ENCODE measurements around the gene GDPD2. TPM values are rescaled to one million over a fixed set of nuclear protein-coding genes. Genes with fewer than 3 reads are reported as not detected.
A peak's percentile ranks its signal among the peaks of the same experiment; 100 is the strongest.

GDPD2 gene
- total and polyA plus RNA-seq, 5 donors from 2014 or later = not detected

- ATAC-seq (ENCODE audit: low read depth in 2 of 2) (no peak), DNase-seq (peak in 1 of 3 donors; percentile 22)
- H3K27me3 Mint-ChIP-seq = no peaks in the 10 kb centered on the region
- H3K27ac Mint-ChIP-seq = peak overlapping the region; percentile 8 to 89 (median 82)
- Histone ChIP-seq H3K27me3 (ENCODE audit: control insufficient read depth, insufficient read depth, low read length) (no peaks in the 10 kb centered on the region), H3K4me3 (ENCODE audit: low read depth, low read length) (peak overlapping the region; percentile 55), H3K36me3 (ENCODE audit: control insufficient read depth, insufficient read depth, low read length) (no peaks in the 10 kb centered on the region), H3K27ac (ENCODE audit: insufficient read depth, low read length, poor library complexity, severe bottlenecking) (peak overlapping the region; percentile 65), H3K4me1 (ENCODE audit: control insufficient read depth, insufficient read depth, low read length, poor library complexity, severe bottlenecking) (peaks cover 21% of the 10 kb centered on the region), H3K9me3 (ENCODE audit: control insufficient read depth in 2 of 2, low read length in 2 of 2) (no peaks in the 10 kb centered on the region)
- peaks cover 0 to 43% (median 15%) of the 10 kb centered on the region in 4 donors for H3K4me1 Mint-ChIP-seq
- H3K9me3 Mint-ChIP-seq = no peaks in the 10 kb centered on the region
- H3K4me3 Mint-ChIP-seq = peak overlapping the region; percentile 80 to 93 (median 89)
- peaks cover 4% of the 10 kb centered on the region for H3K36me3 Mint-ChIP-seq
Observed at GRCh38 chrX:70453024-70453618, 30.0 kb downstream of the GDPD2 start.

DNA sequence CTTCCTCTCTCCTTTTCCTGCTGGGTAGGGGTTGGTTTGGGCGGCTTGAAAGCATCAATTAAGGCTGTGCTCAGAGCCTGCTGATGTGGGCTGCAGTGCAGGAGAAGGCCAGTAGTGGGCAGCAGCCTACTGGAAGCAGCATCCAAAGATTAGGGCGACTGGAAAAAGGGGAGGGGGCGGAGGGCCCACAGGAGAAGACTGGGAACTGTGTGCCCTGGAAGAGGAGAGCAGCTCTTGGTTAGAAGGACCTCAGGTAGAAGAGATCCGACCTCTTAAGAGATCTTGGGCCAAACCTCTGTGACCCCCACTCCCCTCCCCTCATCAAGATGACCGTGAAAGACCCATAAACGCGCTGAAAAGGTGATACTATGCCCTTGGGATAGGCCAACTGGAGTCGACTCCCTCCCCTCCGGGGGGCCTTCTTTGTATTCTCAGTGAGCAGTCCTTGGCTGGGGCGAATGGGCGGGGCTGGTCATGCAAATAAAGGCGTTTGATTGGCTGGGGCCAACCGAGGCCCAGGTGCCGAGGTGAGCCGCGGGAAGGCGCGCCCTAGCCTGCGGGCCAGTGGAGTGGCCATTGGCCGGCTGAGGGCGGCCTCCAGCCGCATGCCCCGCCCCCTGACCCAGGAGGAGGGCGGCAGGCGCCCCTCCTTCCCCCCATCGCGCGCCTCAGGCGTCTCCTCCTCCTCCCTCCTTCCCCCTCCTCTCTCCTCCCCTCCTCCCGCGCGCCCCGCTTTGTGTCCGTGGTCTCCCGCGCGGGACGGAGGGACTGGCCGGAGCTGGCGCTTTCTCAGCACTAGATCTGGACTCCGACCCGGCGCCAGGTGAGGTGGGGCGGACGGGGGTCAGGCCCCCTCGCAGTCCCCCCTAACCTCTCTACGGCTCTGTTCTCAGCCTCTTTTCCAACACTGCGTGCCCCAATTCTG is 31.6 kb downstream of the GDPD2 start:
- Mint-ChIP-seq H3K27ac (peak overlapping the region; percentile 50 to 86 (median 82)), H3K4me3 (peak overlapping the region; percentile 86 to 96 (median 90)), H3K9me3 (no peaks in the 10 kb centered on the region), H3K4me1 (peaks cover 0 to 43% (median 15%) of the 10 kb centered on the region in 4 donors), H3K27me3 (no peaks in the 10 kb centered on the region), H3K36me3 (peaks cover 4% of the 10 kb centered on the region)
- H3K27ac ChIP-seq (ENCODE audit: insufficient read depth, low read length, poor library complexity, severe bottlenecking) = peak overlapping the region; percentile 74
- H3K4me1 ChIP-seq (ENCODE audit: control insufficient read depth, insufficient read depth, low read length, poor library complexity, severe bottlenecking) = peaks cover 21% of the 10 kb centered on the region
- peak; percentile 68 to 78 (median 75) for DNase-seq
- H3K36me3 ChIP-seq (ENCODE audit: control insufficient read depth, insufficient read depth, low read length) = peaks cover 4% of the 10 kb centered on the region
- H3K27me3 ChIP-seq (ENCODE audit: control insufficient read depth, insufficient read depth, low read length) = no peaks in the 10 kb centered on the region
- H3K9me3 ChIP-seq (ENCODE audit: control insufficient read depth in 2 of 2, low read length in 2 of 2) = no peaks in the 10 kb centered on the region
- peak overlapping the region; percentile 86 for H3K4me3 ChIP-seq (ENCODE audit: low read depth, low read length)
- peak; percentile 60 to 68 for ATAC-seq (ENCODE audit: low read depth in 2 of 2)

- DNase-seq = peak in 1 of 3 donors; percentile 18
- no peak for ATAC-seq (ENCODE audit: low read depth in 2 of 2)
- Mint-ChIP-seq H3K27ac (peak overlapping the region; percentile 50 to 80 (median 80)), H3K36me3 (peaks cover 4% of the 10 kb centered on the region), H3K4me3 (peak overlapping the region; percentile 86 to 96 (median 90)), H3K27me3 (no peaks in the 10 kb centered on the region), H3K4me1 (peaks cover 0 to 45% (median 19%) of the 10 kb centered on the region in 4 donors), H3K9me3 (no peaks in the 10 kb centered on the region)
- peaks cover 21% of the 10 kb centered on the region for H3K4me1 ChIP-seq (ENCODE audit: control insufficient read depth, insufficient read depth, low read length, poor library complexity, severe bottlenecking)
- H3K9me3 ChIP-seq (ENCODE audit: control insufficient read depth in 2 of 2, low read length in 2 of 2) = no peaks in the 10 kb centered on the region
- peak overlapping the region; percentile 86 for H3K4me3 ChIP-seq (ENCODE audit: low read depth, low read length)
- no peaks in the 10 kb centered on the region for H3K27me3 ChIP-seq (ENCODE audit: control insufficient read depth, insufficient read depth, low read length)
- peak overlapping the region; percentile 74 for H3K27ac ChIP-seq (ENCODE audit: insufficient read depth, low read length, poor library complexity, severe bottlenecking)
- H3K36me3 ChIP-seq (ENCODE audit: control insufficient read depth, insufficient read depth, low read length) = peaks cover 4% of the 10 kb centered on the region
Observed at GRCh38 chrX:70455366-70456202, 32.5 kb downstream of the GDPD2 start.

GRCh38 chrX:70456256-70456655 is 33.1 kb downstream of the GDPD2 start:
- ATAC-seq (ENCODE audit: low read depth in 2 of 2) = no peak

GRCh38 chrX:70461026-70461425 is 37.9 kb downstream of the GDPD2 start:
- Mint-ChIP-seq H3K4me1 (peaks cover 0 to 16% (median 11%) of the 10 kb centered on the region in 4 donors), H3K27me3 (no peaks in the 10 kb centered on the region), H3K9me3 (no peaks in the 10 kb centered on the region), H3K36me3 (peaks cover 4% of the 10 kb centered on the region), H3K4me3 (no peak overlapping the region), H3K27ac (no peak overlapping the region)
- Histone ChIP-seq H3K4me3 (ENCODE audit: low read depth, low read length) (no peak overlapping the region), H3K36me3 (ENCODE audit: control insufficient read depth, insufficient read depth, low read length) (peaks cover 9% of the 10 kb centered on the region), H3K27ac (ENCODE audit: insufficient read depth, low read length, poor library complexity, severe bottlenecking) (no peak overlapping the region), H3K9me3 (ENCODE audit: control insufficient read depth in 2 of 2, low read length in 2 of 2) (no peaks in the 10 kb centered on the region), H3K27me3 (ENCODE audit: control insufficient read depth, insufficient read depth, low read length) (no peaks in the 10 kb centered on the region), H3K4me1 (ENCODE audit: control insufficient read depth, insufficient read depth, low read length, poor library complexity, severe bottlenecking) (peaks cover 5% of the 10 kb centered on the region)
- ATAC-seq (ENCODE audit: low read depth in 2 of 2) (no peak), DNase-seq (no peak)

More at GRCh38 chrX:70456256-70456655, 33.1 kb downstream of the GDPD2 start:
- Mint-ChIP-seq H3K36me3 (peaks cover 4% of the 10 kb centered on the region), H3K4me1 (peaks cover 0 to 45% (median 19%) of the 10 kb centered on the region in 4 donors), H3K27me3 (no peaks in the 10 kb centered on the region), H3K9me3 (no peaks in the 10 kb centered on the region), H3K27ac (peak overlapping the region; percentile 50 to 80 (median 80)), H3K4me3 (peak overlapping the region; percentile 86 to 96 (median 90))
- Histone ChIP-seq H3K4me1 (ENCODE audit: control insufficient read depth, insufficient read depth, low read length, poor library complexity, severe bottlenecking) (peaks cover 21% of the 10 kb centered on the region), H3K9me3 (ENCODE audit: control insufficient read depth in 2 of 2, low read length in 2 of 2) (no peaks in the 10 kb centered on the region), H3K36me3 (ENCODE audit: control insufficient read depth, insufficient read depth, low read length) (peaks cover 9% of the 10 kb centered on the region), H3K27ac (ENCODE audit: insufficient read depth, low read length, poor library complexity, severe bottlenecking) (peak overlapping the region; percentile 51), H3K27me3 (ENCODE audit: control insufficient read depth, insufficient read depth, low read length) (no peaks in the 10 kb centered on the region), H3K4me3 (ENCODE audit: low read depth, low read length) (peak overlapping the region; percentile 86)
- DNase-seq = peak in 1 of 3 donors; percentile 46

DNA sequence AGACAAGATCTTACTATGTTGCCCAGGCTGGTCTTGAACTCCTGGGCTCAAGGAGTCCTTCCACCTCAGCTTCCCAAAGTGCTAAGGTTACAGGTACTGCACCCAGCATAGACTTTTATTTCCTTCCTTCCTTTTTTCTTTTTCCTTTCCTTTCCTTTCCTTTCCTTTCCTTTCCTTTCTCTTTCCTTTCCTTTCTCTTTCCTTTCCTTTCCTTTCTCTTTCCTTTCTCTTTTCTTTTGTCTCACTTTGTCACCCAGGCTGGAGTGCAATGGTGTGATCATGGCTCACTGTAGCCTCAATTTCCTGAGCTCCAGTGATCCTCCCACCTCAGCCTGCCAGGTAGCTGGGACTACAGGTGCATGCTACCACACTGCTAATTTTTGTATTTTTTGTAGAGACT is 40.9 kb downstream of the GDPD2 start:
- H3K27me3 Mint-ChIP-seq = no peaks in the 10 kb centered on the region
- peaks cover 4% of the 10 kb centered on the region for H3K36me3 Mint-ChIP-seq
- H3K4me3 Mint-ChIP-seq = no peak overlapping the region
- Histone ChIP-seq H3K4me3 (ENCODE audit: low read depth, low read length) (no peak overlapping the region), H3K36me3 (ENCODE audit: control insufficient read depth, insufficient read depth, low read length) (peaks cover 9% of the 10 kb centered on the region), H3K27me3 (ENCODE audit: control insufficient read depth, insufficient read depth, low read length) (no peaks in the 10 kb centered on the region), H3K27ac (ENCODE audit: insufficient read depth, low read length, poor library complexity, severe bottlenecking) (no peak overlapping the region), H3K9me3 (ENCODE audit: control insufficient read depth in 2 of 2, low read length in 2 of 2) (no peaks in the 10 kb centered on the region), H3K4me1 (ENCODE audit: control insufficient read depth, insufficient read depth, low read length, poor library complexity, severe bottlenecking) (no peaks in the 10 kb centered on the region)
- DNase-seq (no peak), ATAC-seq (ENCODE audit: low read depth in 2 of 2) (no peak)
- H3K9me3 Mint-ChIP-seq = peaks cover 0 to 1% (median 0%) of the 10 kb centered on the region in 7 donors
- peaks cover 0 to 5% (median 4%) of the 10 kb centered on the region in 4 donors for H3K4me1 Mint-ChIP-seq
- no peak overlapping the region for H3K27ac Mint-ChIP-seq

DNA sequence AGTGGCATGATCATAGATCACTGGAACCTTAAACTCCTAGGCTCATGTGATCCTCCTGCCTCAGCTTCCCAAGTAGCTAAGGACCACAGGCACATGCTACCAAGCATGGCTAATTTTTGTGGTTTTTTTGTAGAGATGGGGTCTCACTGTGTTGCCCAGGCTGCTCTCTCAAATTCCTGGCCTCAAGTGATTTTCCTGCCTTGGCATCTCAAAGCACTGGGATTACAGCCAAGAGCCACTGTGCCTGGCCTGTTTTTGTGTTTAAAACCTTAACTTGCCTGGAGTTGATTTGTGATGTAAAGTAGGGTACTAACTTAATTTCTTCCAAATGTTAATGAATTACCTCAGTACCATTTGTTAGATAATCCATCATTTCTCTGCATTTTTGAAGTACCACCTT is 43.9 kb downstream of the GDPD2 start:
- Histone ChIP-seq H3K4me3 (ENCODE audit: low read depth, low read length) (no peak overlapping the region), H3K27me3 (ENCODE audit: control insufficient read depth, insufficient read depth, low read length) (no peaks in the 10 kb centered on the region), H3K4me1 (ENCODE audit: control insufficient read depth, insufficient read depth, low read length, poor library complexity, severe bottlenecking) (peaks cover 8% of the 10 kb centered on the region), H3K9me3 (ENCODE audit: control insufficient read depth in 2 of 2, low read length in 2 of 2) (no peaks in the 10 kb centered on the region), H3K27ac (ENCODE audit: insufficient read depth, low read length, poor library complexity, severe bottlenecking) (no peak overlapping the region), H3K36me3 (ENCODE audit: control insufficient read depth, insufficient read depth, low read length) (no peaks in the 10 kb centered on the region)
- Mint-ChIP-seq H3K27me3 (no peaks in the 10 kb centered on the region), H3K4me1 (peaks cover 6 to 17% (median 13%) of the 10 kb centered on the region in 4 donors), H3K36me3 (peaks cover 4% of the 10 kb centered on the region), H3K9me3 (peaks cover 0 to 1% (median 0%) of the 10 kb centered on the region in 7 donors), H3K4me3 (no peak overlapping the region), H3K27ac (no peak overlapping the region)
- DNase-seq = no peak
- no peak for ATAC-seq (ENCODE audit: low read depth in 2 of 2)

Data from CD4-positive, CD25-positive, alpha-beta regulatory T cell (primary cell).